Esophagus mucosa (tissue), 1 donor: ENCODE results near the gene SH3TC2. TPM values are rescaled to one million over a fixed set of nuclear protein-coding genes. Genes with fewer than 3 reads are reported as not detected.

Experiments used
- ATAC-seq: fragments of 200-7000 bp; cut with Tn5 transposase; one replicate; pipeline ENCODE4 v1.9.1; 2020
- total RNA-seq: library from RNA; stranded (reverse); gene quantifications from one replicate; pipeline ENCODE4 v1.2.4, GENCODE V29; 2023
- donor health status: DM: yes; HTN: yes; CAD: no.

SH3TC2 gene
- total RNA-seq, 1 donor from 2014 or later = 3.4 TPM

DNA sequence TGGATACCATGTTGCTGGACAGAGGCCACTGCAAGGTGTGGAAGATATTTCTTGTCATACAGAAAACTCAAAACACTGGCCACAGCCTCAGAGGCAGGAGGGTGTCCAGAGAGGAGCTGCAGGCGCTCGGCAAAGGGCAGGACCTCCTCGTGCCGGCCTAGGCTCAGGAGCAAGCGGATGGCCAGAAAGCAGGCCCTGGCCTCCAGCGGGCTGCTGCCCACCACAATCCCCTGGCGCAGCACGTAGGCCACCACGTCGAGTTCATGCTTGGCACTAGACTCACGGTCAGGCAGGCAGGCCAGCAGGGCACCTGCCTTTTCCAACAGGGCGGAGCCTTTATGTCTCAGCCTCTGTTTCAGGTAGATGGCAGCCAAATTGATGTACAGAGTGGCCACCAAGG, 35.2 kb downstream of the SH3TC2 start:
- ATAC-seq = no peak

DNA sequence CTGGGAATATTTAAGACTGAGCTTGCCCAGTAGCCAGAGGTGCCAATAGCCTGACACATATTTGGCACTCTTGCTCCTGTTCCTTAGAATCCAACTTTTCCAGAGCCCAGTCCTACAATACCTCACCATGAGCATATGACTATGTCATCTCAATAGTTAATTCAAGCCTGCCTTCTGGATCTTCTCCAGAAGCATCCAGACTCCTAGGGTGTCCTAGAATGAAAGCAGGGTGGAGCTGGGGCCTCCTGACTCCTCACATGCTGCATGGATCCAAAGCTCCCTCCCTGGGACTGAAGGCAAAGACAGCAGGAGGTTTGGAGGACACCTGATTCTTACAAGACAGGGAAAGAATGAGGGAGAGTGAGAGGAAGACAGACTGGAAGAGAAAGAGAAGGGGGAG, 37.9 kb downstream of the SH3TC2 start:
- ATAC-seq = no peak

DNA sequence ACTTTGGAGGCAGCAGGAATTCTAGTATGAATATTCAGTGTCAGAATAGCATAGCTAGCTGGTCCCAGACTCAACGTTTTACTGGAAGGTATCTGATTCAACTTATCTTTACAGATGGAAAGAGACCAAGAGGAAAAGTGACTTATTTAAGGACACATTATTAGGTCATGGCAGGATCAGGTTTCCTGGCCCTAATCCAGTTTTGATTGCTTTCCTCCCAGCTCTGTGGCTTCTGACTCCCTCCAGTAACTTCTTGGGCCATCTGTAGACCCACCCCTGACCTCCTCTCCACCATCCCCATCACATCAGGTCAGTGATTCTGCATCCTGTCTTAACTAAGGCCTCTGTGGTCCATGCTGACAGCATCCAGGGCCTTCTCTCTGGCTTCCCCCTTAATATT, 38.4 kb downstream of the SH3TC2 start:
- ATAC-seq = no peak

DNA sequence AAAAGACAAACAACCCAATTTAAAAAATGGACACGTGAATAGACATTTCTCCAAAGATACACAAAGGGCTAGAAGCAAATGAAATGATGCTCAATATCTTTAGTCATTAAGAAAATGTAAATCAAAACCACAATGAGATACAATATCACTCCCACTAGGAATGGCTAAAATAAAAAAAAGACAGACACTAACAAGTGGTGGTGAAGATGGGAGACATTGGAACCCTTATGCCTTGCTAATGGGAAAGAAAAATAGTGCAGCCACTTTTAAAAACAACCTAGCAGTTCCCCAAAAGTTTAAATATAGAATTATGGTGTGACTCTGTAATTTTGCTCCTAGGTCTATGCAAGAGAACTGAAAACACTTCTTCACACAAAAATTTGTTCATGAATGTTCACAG, 40.7 kb downstream of the SH3TC2 start:
- ATAC-seq = no peak

DNA sequence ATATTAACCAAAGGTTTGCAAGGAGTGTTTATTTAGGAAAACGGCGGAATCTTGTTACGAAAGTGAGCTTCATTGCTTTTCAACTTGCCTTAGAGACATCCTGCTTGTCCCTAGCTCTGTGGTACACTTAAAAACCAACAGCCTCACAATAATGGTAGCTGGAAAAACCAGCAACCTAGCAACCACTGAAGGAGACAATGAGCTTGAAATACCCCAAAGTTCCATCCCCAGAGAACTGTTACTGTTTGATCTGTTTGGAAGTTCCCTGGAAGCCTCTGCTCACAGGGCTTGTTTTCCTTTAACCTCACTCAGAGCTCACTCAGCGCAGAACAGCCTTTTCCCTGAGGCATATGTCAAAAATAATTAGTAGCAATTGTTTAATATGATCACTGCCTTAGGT, 43.2 kb downstream of the SH3TC2 start:
- no peak for ATAC-seq

DNA sequence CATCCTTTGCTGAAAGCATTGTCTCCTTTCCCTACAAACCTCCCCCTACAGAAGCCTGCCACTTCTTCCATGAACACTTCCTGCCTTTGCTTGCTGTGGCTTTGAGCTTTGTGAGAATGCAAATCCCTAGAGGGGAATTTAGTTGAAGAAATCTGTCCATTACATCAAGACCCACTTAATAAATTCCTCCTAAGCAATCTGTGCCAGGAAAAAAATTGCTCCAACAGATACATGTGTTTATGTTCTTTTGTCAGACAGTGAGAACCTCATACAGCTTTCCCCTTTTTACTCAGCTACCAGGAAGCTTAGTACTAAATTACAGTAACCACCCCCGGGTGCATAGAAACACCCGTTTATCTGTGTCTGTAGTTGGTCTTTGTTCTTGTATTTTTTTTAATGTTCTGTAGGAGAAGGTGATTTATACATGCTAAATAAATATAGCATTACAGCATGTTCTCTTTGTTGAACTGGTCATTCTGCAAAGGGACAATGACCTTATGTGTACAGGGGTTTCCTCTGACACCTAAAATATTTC, 43.9 kb downstream of the SH3TC2 start:
- no peak for ATAC-seq

DNA sequence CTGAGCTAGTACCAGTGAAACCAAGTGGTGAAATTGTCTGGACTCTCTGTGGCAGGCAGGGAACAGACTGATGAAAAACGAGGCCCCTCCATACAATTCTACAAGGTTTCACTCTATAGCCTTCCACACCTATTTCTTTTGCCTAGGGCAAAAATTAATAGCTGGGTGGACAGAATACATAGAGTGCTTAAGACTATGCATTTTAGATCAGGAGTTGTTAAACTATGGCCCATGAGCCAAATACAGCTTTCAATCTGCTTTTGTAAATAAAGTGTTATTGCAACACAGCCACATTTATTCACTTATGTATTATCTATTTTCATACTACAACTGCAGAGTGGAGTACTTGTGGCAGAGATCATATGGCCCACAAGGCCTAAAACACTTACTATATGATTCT, 45.2 kb downstream of the SH3TC2 start:
- no peak for ATAC-seq

DNA sequence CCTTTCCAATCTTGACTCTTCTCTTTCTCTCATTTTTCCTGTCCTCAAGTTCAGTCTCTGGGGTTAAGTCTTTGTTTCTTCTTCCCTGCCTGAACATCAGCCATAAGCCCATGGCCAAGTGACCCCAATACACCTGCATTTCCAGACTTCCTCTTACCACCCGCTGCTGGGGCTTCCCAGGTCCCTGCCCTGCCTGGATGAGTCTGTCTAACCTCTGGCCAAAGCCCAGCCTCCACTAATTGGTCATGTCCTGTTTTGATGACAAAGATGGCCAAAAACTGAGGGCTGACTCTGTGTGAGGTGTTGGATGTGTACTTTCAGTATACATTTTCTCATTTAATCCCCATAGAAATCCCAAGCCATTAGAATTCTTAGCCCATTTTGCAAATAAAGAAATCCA, 47.3 kb downstream of the SH3TC2 start:
- no peak for ATAC-seq

DNA sequence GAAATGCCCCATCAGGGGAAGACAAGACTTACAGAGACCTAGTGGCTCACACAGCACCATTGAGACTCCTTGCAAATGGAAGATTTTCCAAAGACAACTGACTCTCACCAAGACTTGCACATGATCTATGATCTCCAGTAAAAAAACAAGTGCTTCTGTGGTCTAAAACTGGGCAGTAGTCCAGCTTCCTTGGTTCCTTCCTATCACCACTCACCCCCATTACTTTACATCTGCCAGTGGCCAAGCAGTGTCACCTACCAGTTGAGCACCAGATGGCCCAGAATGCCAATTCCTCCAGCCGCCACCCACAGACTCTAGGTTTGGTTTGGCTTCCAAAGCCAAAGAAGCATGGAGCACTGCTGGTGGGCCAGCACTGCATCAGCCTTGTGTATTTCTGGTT, 47.7 kb downstream of the SH3TC2 start:
- ATAC-seq = no peak

DNA sequence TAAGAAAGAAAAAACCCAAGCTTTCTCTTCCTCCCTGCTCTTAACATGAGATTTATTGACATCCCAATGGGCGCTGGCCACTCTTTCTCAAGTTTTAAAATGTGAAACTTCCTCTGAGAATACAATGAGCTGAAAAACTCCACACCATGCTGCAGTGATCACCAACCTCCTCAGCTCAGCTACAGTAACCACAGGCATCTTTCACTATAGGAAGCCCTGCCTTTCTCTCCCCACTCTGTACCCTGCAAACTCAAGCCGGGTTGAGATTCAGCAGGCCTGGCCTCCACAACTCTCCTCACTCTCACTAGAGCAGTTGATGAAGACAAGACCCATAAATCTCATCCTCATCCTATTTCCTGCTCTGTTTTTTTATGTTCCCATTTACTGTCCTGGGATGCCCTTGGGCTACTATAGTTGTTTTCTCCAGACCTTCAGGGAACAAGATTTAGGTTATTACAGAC, 48.3 kb downstream of the SH3TC2 start:
- ATAC-seq = no peak

DNA sequence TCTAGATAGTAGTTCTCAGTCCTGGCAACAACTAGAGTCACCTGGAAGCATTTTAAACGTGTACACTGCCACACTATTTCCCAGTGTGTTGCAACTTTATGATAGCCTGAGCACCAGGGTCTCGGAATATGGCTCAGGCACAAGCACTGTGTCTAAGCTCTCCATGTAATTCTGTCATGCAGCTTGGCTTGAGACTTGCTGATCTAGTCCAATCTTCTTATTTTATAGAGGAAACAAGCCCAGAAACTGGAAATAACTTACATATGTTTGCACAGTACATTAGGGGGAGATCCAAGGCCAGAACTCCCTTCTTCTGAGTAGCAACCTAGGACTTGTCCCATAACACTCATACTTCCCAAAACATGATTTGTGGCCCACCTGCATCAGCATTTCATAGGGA, 49.1 kb downstream of the SH3TC2 start:
- ATAC-seq = no peak

DNA sequence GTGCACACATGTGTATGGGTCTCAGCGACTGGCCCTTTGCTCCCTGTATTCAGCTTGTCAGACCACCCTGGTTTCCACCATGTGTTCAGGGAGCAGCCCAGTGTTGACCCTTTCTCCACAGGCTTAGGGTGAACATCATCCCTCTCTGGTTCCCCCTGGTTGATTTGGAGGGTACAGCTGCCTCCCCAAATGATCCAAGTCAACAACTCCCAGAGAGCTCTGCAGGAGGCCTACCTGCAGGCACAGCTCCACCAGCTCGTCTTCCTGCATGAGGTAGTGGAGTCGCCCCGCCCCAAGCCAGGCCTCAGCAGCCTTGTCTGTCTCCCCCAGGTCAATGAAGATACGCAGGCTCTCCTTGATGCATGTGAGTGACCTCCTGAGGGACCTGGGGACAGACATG, 50.5 kb downstream of the SH3TC2 start:
- no peak for ATAC-seq

DNA sequence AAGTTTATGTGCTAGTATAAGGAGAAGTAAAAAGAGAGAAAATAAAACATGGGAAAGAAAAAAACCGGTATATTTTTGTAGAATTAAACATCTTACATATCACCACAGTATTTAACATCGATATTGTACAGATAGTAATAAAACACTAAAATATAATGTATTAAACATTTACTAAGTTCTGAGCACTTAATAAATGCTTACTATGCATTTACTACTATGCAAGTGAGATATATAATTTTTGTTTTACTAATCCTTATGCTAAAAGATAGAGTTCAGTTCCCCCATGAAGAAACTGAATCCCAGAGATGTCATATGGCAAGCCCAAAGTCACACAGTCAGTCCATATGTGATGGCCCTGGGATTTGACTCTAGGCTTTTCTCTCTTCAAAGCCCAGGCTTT, 51.1 kb downstream of the SH3TC2 start:
- no peak for ATAC-seq

DNA sequence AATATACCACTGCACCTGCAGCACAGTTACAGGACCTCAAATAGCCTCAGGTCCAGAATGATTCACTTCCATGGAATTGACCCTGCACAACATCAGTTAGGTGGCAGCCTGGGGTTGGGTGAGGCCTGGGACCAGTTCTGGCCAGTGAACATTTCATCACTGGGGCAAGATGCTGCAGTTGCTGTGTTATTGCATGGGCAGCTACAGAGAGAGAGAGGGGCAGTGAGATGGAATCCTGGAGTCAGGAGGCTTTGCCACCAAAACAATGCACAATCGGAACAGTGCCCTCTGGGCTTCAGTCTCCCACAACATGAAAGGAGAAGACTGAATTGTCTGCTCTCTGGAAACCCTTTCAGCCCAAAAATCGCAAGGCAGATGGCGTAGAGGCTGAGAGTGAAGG, 51.8 kb downstream of the SH3TC2 start:
- no peak for ATAC-seq

DNA sequence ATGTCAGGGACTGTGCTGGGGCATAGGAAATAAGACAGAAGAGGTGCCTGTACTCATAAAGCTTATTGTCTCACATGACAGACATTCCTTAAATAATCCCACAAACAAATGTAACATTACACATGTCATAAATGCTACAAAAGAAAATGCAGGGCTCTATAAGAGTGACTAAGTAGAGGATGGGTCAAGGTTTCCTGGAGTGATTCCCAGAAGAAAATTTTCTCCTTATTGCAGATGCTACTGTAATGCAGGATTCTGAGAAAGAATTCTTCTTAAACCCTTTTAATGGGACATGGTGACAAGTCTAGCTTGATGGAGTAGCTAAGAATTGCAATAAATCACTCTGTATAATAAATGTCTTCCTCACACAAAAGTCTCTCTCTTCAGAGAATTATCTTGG, 55.7 kb downstream of the SH3TC2 start:
- ATAC-seq = no peak

DNA sequence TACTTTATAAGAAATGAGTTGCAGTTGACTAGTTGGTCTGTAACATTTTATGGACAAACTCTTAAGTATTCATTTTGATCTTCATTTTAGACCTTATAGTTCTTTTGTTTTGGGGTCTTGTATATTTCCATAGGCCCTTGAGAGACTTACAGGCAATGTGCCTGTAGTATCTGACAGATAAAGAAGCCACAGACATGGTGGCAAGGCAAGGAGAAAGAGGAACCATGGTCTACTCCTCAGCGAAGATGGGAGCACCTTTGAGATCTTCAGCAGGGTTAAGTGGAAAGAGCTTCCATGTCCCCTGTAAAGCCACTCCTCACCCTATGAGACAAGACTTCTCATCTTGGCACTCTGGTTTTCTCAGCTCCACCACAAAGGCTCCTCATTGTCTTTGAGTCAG, 56.4 kb downstream of the SH3TC2 start:
- no peak for ATAC-seq

DNA sequence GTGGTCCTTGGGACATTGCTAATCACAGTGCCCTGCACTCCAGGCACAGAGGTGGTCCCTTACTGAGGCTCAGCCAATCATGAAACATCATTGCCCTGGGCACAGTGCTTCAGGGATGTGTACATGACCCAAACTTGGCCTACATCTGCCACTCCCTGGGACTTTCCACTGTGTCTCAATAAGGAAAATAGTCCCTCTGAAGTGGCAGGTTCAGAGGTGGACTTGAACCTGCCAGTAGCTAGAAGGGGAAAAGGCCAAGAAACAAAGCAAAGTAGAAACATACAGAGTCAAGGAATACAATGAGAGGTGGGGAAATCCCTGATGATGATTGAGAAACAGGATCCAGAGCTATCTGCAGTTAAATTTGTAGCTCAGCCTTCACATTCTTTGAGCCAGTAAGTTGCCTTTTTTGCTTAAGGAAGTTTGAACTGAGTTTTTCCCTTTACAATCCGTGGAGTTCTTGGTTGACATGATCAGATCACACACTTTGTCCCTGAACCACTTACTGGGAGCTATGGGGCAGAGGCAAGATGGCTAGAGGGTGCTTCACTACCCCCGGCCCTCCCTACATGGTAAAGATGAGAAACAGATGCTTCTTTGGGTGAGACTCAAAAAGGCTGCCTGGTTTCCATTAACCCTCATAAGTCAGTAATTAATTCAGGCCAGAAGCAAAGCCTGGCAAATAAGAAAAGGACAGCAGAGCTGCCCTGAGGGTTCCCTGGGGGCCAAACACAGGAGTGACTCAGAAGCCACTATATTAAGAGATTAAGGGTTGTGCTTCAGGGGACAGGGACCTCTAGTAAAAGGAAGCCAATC, 57.6 kb downstream of the SH3TC2 start:
- ATAC-seq = peak; percentile 56

DNA sequence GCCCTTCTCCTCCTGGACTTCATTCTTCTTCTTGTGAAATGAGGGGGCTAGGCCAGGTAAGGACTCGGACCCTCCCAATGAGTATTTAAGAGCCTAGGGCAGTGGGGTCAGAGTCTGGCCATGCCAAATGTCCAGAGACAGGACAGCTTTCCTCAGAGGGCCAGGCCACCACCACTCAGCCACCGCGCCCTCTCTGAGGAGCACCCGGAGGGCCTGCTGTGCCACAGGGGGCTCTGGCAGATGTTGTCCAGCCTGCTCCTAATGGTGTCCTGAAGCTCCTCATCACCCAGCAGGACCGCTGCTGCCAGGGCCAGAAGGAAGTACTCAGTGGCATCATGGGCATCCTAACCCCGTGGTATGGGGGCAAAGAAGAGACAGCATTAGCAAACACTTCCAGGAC, 58.3 kb downstream of the SH3TC2 start:
- no peak for ATAC-seq

DNA sequence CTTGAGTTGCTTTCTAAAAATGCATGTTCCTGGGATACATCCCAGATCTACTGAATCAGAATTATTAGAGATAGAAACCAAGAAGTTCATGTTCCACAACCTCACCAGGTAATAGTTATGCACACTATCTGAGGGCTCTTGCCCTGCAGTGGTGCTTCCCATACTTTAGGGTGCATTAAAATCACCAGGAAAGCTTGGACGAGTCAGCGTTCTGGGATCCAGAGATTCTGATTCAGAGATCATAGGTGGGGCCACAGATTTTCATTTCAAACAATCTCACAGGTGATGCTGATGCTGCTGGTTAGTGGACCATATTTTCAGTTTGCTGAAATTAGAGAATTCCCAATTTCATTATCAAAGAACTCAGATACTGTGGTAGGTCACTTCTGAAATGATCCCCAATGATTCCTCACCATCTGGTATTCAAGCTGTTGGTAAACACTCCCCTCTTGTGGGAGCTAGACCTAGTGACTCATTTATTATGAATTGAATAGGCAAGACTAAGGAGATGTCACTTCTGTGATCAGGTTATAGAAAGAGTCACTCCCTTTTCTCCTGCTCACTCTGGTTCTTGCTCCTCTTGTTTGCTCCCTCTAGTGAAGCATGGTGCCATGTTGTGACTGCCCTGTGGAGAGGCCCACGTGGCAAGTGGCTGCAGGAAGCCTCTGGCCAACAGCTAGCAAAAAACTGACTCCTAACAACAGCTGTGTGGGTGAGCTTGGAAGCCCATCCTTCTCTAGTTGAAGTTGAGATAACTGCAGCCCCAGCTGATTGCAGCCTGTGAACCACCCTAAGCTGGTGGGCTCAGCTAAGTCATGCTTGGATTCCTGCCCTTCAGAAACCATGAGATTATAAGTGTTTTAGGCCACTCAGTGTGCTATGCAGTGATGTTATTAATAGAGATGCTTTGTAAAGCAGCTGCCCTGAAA, 59.8 kb downstream of the SH3TC2 start:
- peak; percentile 59 for ATAC-seq

DNA sequence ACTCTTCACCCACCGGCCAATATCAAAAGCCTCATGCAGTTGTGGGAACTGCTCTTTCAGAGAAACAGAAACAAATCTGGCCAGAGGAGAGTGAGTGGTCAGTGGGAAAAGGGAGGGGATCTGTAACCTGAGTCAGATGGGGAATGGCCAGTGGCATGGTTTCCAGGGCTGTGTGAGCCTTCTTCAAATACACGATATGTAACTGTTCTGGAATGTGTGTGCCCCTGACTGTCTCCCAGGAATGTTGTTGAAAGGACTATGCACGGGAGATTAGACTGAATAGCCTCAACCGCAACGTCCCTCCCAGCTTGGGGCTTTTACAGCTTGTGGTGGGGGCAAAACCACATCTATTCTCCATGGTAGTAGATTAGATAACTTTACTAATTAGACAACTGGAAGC, 60.8 kb downstream of the SH3TC2 start:
- ATAC-seq = no peak

DNA sequence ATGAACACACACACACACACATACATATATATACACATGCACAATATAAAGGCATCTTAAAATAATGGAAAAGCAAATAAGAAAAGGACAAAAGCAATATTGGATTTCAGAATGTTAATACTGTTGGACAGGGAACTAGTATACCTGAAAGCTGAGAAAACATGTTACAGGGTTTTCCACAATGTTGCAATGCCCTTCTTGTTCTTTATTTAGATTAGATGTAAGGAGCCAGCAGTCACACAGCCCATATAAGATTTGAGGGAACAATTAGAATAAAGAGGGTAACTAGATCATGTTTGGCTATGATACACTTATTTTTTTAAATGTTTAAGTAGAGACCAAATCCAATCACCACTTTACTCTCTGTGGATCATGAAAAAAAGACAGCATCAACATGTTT, 61.7 kb downstream of the SH3TC2 start:
- no peak for ATAC-seq

DNA sequence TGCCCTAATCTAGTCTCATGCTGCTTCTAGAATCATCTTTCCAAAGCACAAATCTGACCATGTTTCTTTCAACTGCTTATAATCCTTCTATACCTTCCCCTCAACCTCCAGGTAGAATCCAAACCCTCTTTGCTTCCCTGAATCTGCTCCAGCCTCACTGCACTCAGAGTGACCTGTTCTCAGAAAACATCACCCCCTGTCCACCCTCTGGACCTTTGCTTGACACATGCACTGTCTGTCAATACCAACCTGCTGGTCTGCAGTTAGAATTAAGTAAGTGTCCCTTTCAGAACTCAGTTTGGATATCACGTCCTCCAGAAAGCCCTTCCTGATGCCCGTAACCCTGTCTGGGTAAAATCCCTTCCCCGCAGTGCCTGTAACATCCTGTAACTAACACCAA, 63.1 kb downstream of the SH3TC2 start:
- no peak for ATAC-seq

DNA sequence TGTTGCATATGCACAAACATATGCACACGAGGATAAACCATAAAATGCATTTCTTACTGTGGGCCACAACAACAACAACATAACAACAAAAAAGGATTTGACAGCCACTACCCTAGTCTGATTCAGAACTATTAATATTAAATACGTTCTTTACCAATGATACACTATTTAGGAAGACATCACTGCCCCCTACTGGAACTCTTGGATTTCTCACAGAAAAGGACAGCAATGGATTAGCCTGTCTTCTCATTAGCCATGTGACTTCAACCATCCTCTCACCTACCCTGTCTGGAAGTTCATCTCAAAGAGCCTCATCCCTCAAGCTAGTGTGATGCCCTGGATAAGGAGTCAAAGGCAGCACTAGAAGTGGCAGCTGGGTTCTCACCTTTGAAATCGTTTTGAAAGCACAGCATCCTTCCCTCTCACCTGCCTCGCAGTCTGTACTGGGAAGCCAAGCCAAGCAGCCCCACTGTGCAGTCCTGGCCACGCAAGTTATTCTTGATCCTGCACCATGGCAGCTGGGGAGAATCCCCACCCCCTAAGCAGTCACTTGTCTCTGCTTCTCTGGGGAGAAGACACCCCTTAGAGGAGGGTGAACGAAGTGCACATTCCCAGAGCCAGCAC, 64.6 kb downstream of the SH3TC2 start:
- peak; percentile 80 for ATAC-seq
